ENCODE measurements around the gene ZNF738. TPM values are rescaled to one million over a fixed set of nuclear protein-coding genes. Genes with fewer than 3 reads are reported as not detected.

ZNF738 gene
- total RNA-seq, 1 experiment from 2014 or later: 4.9 TPM

DNA sequence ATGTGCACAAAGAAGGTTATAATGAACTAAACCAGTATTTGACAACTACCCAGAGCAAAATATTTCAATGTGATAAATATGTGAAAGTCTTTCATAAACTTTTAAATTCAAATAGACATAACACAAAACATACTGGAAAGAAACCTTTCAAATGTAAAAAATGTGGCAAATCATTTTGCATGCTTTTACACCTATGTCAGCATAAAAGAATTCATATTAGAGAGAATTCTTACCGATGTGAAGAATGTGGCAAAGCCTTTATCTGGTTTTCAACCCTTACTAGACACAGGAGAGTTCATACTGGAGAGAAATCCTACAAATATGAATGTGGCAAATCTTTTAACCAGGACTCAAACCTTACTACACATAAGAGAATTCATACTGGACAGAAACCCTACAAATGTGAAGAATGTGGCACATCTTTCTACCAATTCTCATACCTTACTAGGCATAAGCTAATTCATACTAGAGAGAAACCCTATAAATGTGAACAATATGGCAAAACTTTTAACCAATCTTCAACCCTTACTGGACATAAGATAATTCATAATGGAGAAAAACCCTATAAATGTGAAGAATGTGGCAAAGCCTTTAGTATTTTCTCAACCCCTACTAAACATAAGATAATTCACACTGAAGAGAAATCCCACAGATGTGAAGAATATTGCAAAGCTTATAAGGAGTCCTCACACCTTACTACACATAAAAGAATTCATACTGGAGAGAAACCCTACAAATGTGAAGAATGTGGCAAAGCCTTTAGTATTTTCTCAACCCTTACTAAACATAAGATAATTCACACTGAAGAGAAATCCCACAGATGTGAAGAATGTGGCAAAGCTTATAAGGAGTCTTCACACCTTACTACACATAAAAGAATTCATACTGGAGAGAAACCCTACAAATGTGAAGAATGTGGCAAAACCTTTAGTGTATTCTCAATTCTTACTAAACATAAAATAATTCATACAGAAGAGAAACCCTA, 64.5 kb downstream of the ZNF738 start:
- DNase-seq (ENCODE audit: low spot score): no peak

Other genes with a start within 250 kb of the ZNF738 start
- 10.4 and 10.7 TPM in 2 replicates for gene ZNF431, start 217.0 kb upstream of the ZNF738 start, total RNA-seq (2014; rRNA removed; shearing (Covaris generic))
- 4.2 and 10.6 TPM in 2 replicates for gene ZNF708, start 29.6 kb upstream of the ZNF738 start, total RNA-seq (2014; rRNA removed; shearing (Covaris generic))
- 6.3 and 8.3 TPM in 2 replicates for gene ZNF493, start 38.1 kb downstream of the ZNF738 start, total RNA-seq (2014; rRNA removed; shearing (Covaris generic))
- gene ZNF429, start 146.6 kb downstream of the ZNF738 start, total RNA-seq (2014; rRNA removed; shearing (Covaris generic)): 0.38 and 2.1 TPM in 2 replicates

Data from A172 (cell line).